Heart left ventricle (tissue), 16 donors: ENCODE results near the gene NCEH1. TPM values are rescaled to one million over a fixed set of nuclear protein-coding genes. Genes with fewer than 3 reads are reported as not detected.
"Not testable (repeated sequence)": the region's sequence is repeated elsewhere in the genome, so short reads cannot be mapped to it uniquely, and the experiment has no call there.

Experiments used
- ATAC-seq, 4 donors: fragments of 200-7000 bp; cut with Tn5 transposase; one replicate each; pipeline ENCODE4 v1.9.1; 2020 to 2022; ENCODE audit warnings: moderate library complexity in 4 of 4, mild to moderate bottlenecking in 3 of 4, moderate number of reproducible peaks in 1 of 4
- DNase-seq, 5 donors: peaks; one replicate each; pipeline ENCODE4 v3.0.0-alpha.2; 2020
- H3K27ac ChIP-seq, 12 donors: fragments of 200-600 bp; sonication (generic) in 4 of 12; one replicate each; pipeline versions ENCODE4 v1.5.0 to v1.8.0; 2016 to 2022; ENCODE audit warnings: mild to moderate bottlenecking in 2 of 12
- H3K27me3 ChIP-seq, 9 donors: fragments of 200-600 bp; sonication (generic) in 2 of 9; one replicate each; pipeline versions ENCODE4 v1.5.1 to v1.8.0; 2016 to 2022; ENCODE audit warnings: mild to moderate bottlenecking in 3 of 9
- H3K36me3 ChIP-seq, 9 donors: fragments of 200-600 bp; sonication (generic) in 2 of 9; one replicate each; pipeline versions ENCODE4 v1.5.0 to v1.8.0; 2018 to 2022; ENCODE audit warnings: mild to moderate bottlenecking in 2 of 9
- H3K4me1 ChIP-seq, 12 donors: fragments of 200-600 bp; sonication (generic) in 4 of 12; one replicate each; pipeline versions ENCODE4 v1.5.0 to v1.8.0; 2016 to 2022; ENCODE audit warnings: mild to moderate bottlenecking in 3 of 12
- H3K4me3 ChIP-seq, 12 donors: fragments of 200-600 bp; sonication (generic) in 4 of 12; one replicate each; pipeline versions ENCODE4 v1.5.0 to v1.8.0; 2017 to 2022; ENCODE audit warnings: mild to moderate bottlenecking in 9 of 12, moderate library complexity in 4 of 12
- H3K9me3 ChIP-seq, 12 donors: fragments of 200-600 bp; sonication (generic) in 4 of 12; one replicate each; pipeline versions ENCODE4 v1.5.0 to v1.8.0; 2016 to 2022; ENCODE audit warnings: mild to moderate bottlenecking in 1 of 12
- POLR2A ChIP-seq, 2 donors: fragments of 450-650 bp; IDR thresholded peaks; one replicate each; pipeline ENCODE4 v1.6.1; 2017; ENCODE audit warnings: antibody characterized with exemption in 2 of 2, mild to moderate bottlenecking in 2 of 2, moderate library complexity in 2 of 2
- WGBS, 4 donors: extraction: QIAGEN DNeasy Blood & Tissue Kit in 2 of 4; methylation state at CpG; one replicate each; pipeline versions ENCODE4 v1.1.5 to v1.1.7; 2013 to 2018; 5-methylcytosine and 5-hydroxymethylcytosine counted together
- intact Hi-C, 10 donors: fragments of 100-400 bp; cut with DNase I; formaldehyde crosslinking; loops; one replicate each; pipeline versions ENCODE4 v1.11.1 to v1.14.2; 2022
- long read RNA-seq, 3 donors: library from polyadenylated mRNA; unstranded; transcript quantifications; one replicate each; pipeline ENCODE4 v2.0.0, GENCODE V29; 2020 to 2021
- polyA plus RNA-seq, 2 donors: library from polyadenylated mRNA; stranded (reverse); fragments of 200-250 nt; gene quantifications; one replicate each; pipeline ENCODE4 v1.2.3, GENCODE V29; 2013
- total RNA-seq, 9 donors: library from RNA; depleted of rRNA in 2 of 9; stranded (reverse); fragments of >200 nt in 2 of 9; fragmentation: NEBNext Ultra II Directional in 3 of 9; extraction: Animal tissue kit (Norgen Biotek cat#: 25700) in 3 of 9; gene quantifications; one replicate each; pipeline versions ENCODE4 v1.1.0 to v1.2.4, GENCODE V29; 2016 to 2023
- TF ChIP-seq, protein P1 (sequence below), 12 donors: fragments of 200-600 bp; sonication (generic) in 4 of 12; IDR thresholded peaks; one replicate each; pipeline versions ENCODE4 v1.5.0 to v1.8.0; 2018 to 2022; ENCODE audit warnings: antibody characterized with exemption in 12 of 12, mild to moderate bottlenecking in 5 of 12
- donor health status: ischemic (EF 13 %, LVEDD 7.1; RV severe dilation, severe dysfunction).
- donor health status: healthy with polysubstance abuse.
- donor health status: DM: no; HTN: yes; CAD: no.
- donor health status: DM: no; HTN: no; CAD: no.
- donor health status: ischemic (EF 25% LVEDD 6.9; RV normal size, moderate dysfunction).
- donor health status: ischemic (EF 25% LVEDD 5.7; RV mildly dilated, moderate dysfunction).
- donor health status: healthy.
- donor health status: DM: yes; HTN: yes; CAD: no.
- donor health status: ischemic (EF 35%, LVEDD 5.7; RV mildly dilated, moderate dysfunction).
- donor health status: nonischemic (EF 11% LVEDD 7.7; RV severe dilation, severe dysfunction).
- donor health status: DM: yes; HTN: yes; CAD: no.
- donor health status: PGD.
- donor health status: ischemic (EF 29% LVEDD 5.4; RV normal size, mild dysfunction).
- donor health status: nonischemic (EF 23%, LVEDD 6.1; RV moderate dilation, normal function).

The NCEH1 gene, protein sequence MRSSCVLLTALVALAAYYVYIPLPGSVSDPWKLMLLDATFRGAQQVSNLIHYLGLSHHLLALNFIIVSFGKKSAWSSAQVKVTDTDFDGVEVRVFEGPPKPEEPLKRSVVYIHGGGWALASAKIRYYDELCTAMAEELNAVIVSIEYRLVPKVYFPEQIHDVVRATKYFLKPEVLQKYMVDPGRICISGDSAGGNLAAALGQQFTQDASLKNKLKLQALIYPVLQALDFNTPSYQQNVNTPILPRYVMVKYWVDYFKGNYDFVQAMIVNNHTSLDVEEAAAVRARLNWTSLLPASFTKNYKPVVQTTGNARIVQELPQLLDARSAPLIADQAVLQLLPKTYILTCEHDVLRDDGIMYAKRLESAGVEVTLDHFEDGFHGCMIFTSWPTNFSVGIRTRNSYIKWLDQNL
- 10 to 100 TPM; 39.1 to 72.7 (median 52.0) TPM for total RNA-seq
- 10 to 100 TPM; 10.9 to 24.3 TPM for polyA plus RNA-seq
- long read RNA-seq, donor 1, full-length matches to known transcripts: 3 of 12 reads
- long read RNA-seq, donor 1, partial matches to known transcripts: 0 of 12 reads
- long read RNA-seq, donor 1, other reads (novel, unspliced or antisense): 9 of 12 reads
- long read RNA-seq, donor 2, full-length matches to known transcripts: 26 of 45 reads
- long read RNA-seq, donor 2, partial matches to known transcripts: 1 of 45 reads
- long read RNA-seq, donor 2, other reads (novel, unspliced or antisense): 18 of 45 reads
- long read RNA-seq, donor 3, full-length matches to known transcripts: 6 of 8 reads
- long read RNA-seq, donor 3, partial matches to known transcripts: 0 of 8 reads
- long read RNA-seq, donor 3, other reads (novel, unspliced or antisense): 2 of 8 reads

DNA sequence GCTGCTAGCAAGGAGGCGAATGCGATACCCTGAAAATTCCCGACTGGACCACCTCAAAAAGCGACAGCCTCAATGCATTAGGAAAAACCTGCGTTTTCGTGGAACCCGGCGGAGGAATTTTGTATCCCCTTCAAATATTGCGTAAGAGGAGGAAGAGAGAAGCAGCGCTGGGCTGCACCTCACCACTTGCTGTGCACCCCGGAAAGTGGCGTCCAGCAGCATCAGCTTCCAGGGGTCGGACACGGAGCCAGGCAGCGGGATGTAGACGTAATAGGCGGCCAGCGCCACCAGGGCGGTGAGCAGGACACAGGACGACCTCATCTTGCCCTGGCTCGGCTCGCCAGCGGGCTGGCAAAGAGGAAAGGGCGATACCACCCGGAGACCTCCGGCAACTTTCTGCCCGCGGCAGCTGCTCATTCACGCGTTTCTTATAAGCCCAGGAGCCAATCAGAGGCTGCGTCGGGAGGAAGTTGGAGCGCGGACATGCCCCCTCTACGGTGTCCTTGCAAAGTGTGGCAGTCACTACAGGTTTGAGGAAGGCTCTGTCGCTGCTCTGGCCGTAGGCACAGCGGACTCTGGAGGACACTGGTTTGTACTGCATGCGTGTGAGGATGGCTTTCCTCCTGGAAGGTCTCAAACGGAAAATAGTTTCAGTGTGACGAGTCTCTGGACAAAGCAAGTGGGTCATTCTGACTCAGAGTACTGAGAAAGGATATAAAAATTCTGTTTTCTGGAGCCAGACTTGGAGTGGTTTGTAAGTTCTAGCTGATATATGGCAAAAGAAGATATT lies at the start of gene NCEH1:
TSS of gene NCEH1 (minus strand) at position 404 of the 790 bp plus-strand sequence. CDS start at position 321, 83 bp downstream.
- no peaks in the 10 kb centered on the region for H3K27me3 ChIP-seq
- intact Hi-C loops: loop anchor here in 9 of 10 donors (1.0 to 5.0 kb wide), 7 partner anchors 34 to 219 kb away; partner anchors contain the start of gene ECT2 (in 2 of the 9)

DNA sequence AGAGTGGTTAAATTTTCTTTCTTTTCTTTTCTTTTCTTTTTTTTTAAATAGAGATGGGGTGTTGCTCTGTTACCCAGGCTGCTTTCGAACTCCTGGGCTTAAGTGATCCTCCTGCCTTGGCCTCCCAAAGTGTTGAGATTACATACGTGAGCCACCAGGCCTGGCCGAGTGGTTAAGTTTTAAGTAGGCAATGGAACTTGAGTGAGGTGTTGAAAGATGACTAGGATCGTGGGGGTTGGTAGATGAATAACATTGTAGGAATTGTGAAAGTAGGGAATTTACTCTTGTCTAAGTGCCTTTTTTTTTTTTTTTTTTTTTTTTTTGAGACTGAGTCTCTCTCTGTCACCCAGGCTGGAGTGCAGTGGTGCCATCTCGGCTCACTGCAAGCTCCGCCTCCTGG lies 49.5 kb upstream of the NCEH1 start:
- H3K4me1 ChIP-seq, H3K27me3 ChIP-seq, H3K4me3 ChIP-seq, ATAC-seq, H3K9me3 ChIP-seq, DNase-seq, H3K27ac ChIP-seq, intact Hi-C loops: not testable (repeated sequence)
- WGBS, 4 donors: 89 to 95% (median 94%) methylated on average over 6 of the region's 6 CpGs
- peaks cover 0 to 76% (median 28%) of the 10 kb centered on the region in 9 donors for H3K36me3 ChIP-seq

More for the DNA sequence above, at the start of gene NCEH1:
- 0 to 1% (median 0%) methylated on average over 21 to 41 of the region's 41 CpGs for WGBS, 4 donors
- TF ChIP-seq, protein P1, sequence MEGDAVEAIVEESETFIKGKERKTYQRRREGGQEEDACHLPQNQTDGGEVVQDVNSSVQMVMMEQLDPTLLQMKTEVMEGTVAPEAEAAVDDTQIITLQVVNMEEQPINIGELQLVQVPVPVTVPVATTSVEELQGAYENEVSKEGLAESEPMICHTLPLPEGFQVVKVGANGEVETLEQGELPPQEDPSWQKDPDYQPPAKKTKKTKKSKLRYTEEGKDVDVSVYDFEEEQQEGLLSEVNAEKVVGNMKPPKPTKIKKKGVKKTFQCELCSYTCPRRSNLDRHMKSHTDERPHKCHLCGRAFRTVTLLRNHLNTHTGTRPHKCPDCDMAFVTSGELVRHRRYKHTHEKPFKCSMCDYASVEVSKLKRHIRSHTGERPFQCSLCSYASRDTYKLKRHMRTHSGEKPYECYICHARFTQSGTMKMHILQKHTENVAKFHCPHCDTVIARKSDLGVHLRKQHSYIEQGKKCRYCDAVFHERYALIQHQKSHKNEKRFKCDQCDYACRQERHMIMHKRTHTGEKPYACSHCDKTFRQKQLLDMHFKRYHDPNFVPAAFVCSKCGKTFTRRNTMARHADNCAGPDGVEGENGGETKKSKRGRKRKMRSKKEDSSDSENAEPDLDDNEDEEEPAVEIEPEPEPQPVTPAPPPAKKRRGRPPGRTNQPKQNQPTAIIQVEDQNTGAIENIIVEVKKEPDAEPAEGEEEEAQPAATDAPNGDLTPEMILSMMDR (IDR thresholded peaks at IDR 0.05): peak; percentile 67 to 97 (median 88)
- TF ChIP-seq POLR2A (IDR thresholded peaks at IDR 0.05): peak; percentile 59 to 97
- Histone ChIP-seq H3K4me1 (peaks cover 0 to 45% (median 19%) of the 10 kb centered on the region in 12 donors), H3K4me3 (peak within 1 kb of the TSS; percentile 64 to 95 (median 76)), H3K27ac (peak within 1 kb of the TSS; percentile 52 to 97 (median 88)), H3K9me3 (no peaks in the 10 kb centered on the region), H3K36me3 (no peaks in the 10 kb centered on the region)
- ATAC-seq (peak; percentile 97 to 99 (median 98)), DNase-seq (peak; percentile 90 to 94 (median 92))

DNA sequence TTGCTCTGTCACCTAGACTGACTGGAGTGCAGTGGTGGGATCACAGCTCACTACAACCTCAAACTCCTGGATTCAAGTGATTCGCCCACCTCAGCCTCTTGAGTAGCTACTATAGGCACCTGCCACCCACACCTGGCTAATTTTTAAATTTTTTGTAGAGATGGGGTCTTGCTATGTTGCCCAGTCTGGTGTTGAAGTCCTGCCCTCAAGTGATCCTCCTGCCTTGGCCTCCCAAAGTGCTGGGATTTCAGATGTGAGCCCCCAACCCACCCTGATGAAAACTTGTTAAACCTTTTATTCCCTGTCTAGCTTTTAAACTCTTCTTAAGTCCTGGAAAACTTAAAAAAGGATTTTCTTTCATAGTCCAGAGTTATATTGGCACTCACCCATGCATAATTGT lies 42.3 kb upstream of the NCEH1 start:
- DNase-seq: no peak
- H3K27ac ChIP-seq: no peak overlapping the region
- 94 to 100% (median 97%) methylated on average over 1 of the region's 1 CpG for WGBS, 4 donors
- intact Hi-C loops: loop anchor here in 1 of 10 donors (5.0 kb wide), 1 partner anchor 81 kb away; no protein-coding TSS in a partner anchor
- no peak for ATAC-seq
- H3K27me3 ChIP-seq: no peaks in the 10 kb centered on the region
- H3K4me3 ChIP-seq: no peak overlapping the region
- TF ChIP-seq POLR2A (IDR thresholded peaks at IDR 0.05): no peak
- TF ChIP-seq, protein P1 (IDR thresholded peaks at IDR 0.05): no peak
- no peaks in the 10 kb centered on the region for H3K9me3 ChIP-seq
- peaks cover 0 to 25% (median 9%) of the 10 kb centered on the region in 12 donors for H3K4me1 ChIP-seq
- H3K36me3 ChIP-seq: peaks cover 0 to 28% (median 0%) of the 10 kb centered on the region in 9 donors

DNA sequence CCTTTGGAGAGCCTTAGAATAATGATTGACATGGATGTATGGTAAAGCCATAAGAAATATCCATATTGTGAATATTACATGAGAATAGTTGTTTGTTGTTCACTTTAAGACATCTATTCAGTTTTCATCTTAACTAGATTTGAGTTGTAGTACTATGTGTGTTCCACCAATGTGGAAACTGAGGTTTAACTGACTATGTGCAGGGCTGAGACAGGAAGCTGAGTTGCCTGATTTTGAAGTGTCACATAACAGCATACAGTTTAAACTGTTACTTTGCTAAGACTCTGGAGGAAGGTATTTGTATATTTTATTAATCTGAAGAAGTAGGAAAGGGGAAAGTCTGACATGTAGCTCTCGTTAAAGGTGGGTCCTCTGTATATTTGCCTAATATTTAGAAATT lies 41.8 kb upstream of the NCEH1 start:
- Histone ChIP-seq H3K36me3 (peaks cover 0 to 23% (median 0%) of the 10 kb centered on the region in 9 donors), H3K9me3 (no peaks in the 10 kb centered on the region), H3K4me3 (no peak overlapping the region), H3K27ac (no peak overlapping the region), H3K4me1 (peaks cover 0 to 25% (median 9%) of the 10 kb centered on the region in 12 donors), H3K27me3 (no peaks in the 10 kb centered on the region)
- WGBS, 4 donors: 93 to 98% (median 96%) methylated on average over 1 of the region's 1 CpG
- no peak for DNase-seq
- TF ChIP-seq POLR2A (IDR thresholded peaks at IDR 0.05): no peak
- TF ChIP-seq, protein P1 (IDR thresholded peaks at IDR 0.05): no peak
- no peak for ATAC-seq
- intact Hi-C loops: loop anchor here in 1 of 10 donors (5.0 kb wide), 1 partner anchor 80 kb away; no protein-coding TSS in a partner anchor
